RCC 7860 (cell line): ENCODE measurements around the gene VILL.
A peak's percentile ranks its signal among the peaks of the same experiment; 100 is the strongest.
"Not testable (repeated sequence)": the region's sequence is repeated elsewhere in the genome, so short reads cannot be mapped to it uniquely, and the experiment has no call there.

ENCODE experiments used
- DNase-seq: peaks from one replicate; pipeline ENCODE4 v3.0.0-alpha.2; 2015; ENCODE audit warnings: low spot score
- FAIRE-seq: peaks from 2 replicates; lab custom pipeline; 2012; peaks lifted over from hg19 to GRCh38; lab: Jason Lieb, UNC

Gene VILL

DNA sequence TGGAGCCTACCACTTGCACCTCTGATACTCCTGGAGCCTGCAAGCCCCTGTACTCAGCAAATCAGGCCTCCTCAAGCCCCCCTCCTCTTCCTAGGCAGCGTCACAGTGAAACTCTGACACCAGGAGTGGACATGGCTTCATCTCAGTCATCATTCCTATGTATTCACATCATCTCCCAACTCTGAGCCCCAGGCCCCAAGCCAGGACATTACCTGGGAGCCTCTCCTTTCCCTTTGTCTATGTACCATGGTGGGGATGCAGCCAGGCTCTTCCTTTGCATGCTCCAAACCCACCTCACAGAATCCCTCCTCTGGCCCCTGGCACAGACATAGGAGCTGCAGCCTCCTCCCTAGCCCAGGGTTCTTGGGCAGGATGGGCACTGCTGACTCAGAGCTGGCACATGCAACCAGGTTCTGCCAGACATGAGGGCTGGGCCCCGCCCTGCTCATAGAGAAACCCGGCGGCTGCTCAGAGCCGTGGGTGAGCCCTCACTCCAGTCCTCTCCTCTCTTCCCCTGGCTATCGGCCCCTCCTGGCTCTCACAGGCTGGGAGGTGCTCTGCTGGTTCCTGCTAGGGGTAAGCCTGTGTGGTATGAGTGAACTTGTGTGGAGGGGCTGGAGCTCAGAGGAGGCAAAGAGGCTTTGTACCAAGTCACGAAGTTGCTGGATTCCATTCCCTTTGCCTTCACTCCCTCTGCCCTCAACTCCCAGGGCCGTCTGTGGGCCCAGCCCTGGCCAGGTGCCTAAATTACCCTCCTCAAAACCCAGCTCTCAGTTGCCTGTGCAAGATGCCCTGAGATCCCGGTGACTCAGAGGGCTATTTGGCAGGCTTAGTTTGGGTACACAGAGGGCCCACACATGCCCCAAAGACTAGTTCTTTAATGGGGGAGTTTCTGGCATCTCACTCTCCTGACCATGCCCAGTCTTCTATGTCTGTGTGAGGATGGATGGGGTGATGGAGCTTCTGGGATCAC lies 40.7 kb downstream of the VILL start:
- FAIRE-seq (no peak), DNase-seq (peak; percentile 48)

GRCh38 chr3:38032328-38032865 lies 41.8 kb downstream of the VILL start:
- no peak for DNase-seq
- no peak for FAIRE-seq

DNA sequence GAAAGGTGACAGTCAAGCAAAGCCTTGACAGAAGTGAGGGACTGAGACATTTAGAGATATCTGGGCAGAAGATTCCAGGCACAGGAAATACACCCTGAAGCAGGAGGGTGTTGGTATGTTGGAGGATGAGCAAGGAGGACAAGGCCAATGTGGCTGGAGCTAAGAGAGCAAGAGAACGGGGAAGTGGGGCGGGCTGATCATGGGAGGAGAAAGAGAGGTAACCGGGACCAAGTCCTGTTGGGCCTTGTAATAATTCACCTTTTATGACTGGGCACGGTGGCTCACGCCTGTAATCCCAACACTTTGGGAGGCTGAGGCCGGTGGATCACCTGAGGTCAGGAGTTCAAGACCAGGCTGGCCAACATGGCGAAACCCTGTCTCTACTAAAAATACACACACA lies 43.0 kb downstream of the VILL start:
- DNase-seq, FAIRE-seq: not testable (repeated sequence)

DNA sequence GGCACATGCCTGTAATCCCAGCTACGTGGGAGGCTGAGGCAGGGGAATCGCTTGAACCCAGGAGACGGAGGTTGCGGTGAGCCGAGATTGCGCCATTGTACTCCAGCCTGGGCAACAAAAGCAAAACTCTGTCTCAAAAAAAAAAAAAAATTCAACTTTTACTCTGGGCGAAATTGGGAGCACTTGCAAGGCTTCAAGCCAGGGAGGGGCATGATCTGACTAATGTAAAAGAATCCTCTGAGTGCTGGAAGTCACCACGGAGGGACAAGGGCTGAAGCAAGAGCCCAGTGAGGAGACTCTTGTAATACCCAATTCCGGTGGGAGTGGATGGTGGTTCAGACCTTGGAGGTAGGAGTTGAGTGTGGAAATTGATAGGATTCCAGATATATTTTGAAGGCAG lies 43.7 kb downstream of the VILL start:
- FAIRE-seq, DNase-seq: not testable (repeated sequence)

- DNase-seq (no peak), FAIRE-seq (no peak)
Measured at GRCh38 chr3:38036286-38036685, 45.7 kb downstream of the VILL start.

- no peak for FAIRE-seq
- DNase-seq, result no peak
Measured at GRCh38 chr3:38036906-38037305, 46.3 kb downstream of the VILL start.

GRCh38 chr3:38038447-38038911 lies 47.9 kb downstream of the VILL start:
- DNase-seq, result no peak
- FAIRE-seq, result no peak

DNA sequence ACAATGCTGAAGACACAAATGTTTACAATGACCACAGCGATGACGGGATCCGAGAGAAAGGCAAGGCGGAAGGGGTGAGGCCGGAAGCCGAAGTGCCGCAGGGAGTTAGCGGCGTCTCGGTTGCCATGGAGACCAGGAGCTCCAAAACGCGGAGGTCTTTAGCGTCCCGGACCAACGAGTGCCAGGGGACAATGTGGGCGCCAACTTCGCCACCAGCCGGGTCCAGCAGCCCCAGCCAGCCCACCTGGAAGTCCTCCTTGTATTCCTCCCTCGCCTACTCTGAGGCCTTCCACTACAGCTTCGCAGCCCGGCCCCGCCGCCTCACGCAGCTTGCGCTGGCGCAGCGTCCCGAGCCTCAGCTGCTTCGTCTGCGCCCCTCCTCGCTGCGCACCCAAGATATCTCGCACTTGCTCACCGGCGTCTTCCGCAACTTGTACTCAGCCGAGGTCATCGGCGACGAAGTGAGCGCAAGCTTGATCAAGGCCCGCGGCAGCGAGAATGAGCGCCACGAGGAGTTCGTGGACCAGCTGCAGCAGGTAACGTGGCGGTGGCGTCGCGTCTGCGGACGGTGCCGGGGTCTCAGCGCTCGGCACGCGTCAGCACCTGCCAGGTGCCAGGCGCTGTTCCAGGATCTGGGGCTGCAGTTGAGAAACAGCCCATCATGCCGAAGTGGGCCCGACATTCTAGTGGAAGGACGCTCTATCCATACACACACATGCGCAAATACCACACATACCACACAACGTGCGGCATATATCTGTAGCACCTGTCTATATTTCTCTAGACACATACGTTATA lies 48.7 kb downstream of the VILL start, which contains the start of gene DLEC1:
Gene DLEC1 (plus strand): TSS at position 108 of the 798 bp plus-strand sequence. CDS start 18 bp downstream, at position 126.
- FAIRE-seq (no peak), DNase-seq (no peak)

GRCh38 chr3:38039899-38040261 lies 49.3 kb downstream of the VILL start:
- FAIRE-seq, result no peak
- no peak for DNase-seq

GRCh38 chr3:38040401-38040800 lies 49.8 kb downstream of the VILL start:
- no peak for FAIRE-seq
- no peak for DNase-seq

GRCh38 chr3:38043486-38043885 lies 52.9 kb downstream of the VILL start:
- DNase-seq (no peak), FAIRE-seq (no peak)

DNA sequence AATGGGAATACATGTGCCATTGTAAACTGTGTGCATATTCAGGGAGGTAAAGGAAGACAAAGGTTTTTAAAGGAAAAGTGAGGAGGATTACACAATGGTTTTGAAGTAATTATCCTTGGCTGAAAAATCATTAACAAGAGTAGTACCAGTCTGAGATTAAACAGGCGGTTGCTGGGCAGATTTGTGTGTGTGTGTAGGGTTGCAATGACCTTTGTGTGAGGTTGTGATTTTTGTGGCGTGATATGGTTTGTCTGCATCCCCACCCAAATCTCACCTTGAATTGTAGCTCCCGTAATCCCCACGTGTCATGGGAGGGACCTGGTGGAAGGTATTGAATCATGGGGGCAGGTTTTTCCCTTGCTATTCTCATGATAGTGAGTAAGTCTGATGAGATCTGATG lies 55.4 kb downstream of the VILL start:
- DNase-seq, result no peak
- no peak for FAIRE-seq

- DNase-seq, result no peak
- FAIRE-seq, result no peak
Measured at GRCh38 chr3:38046821-38047220, 56.2 kb downstream of the VILL start.

DNA sequence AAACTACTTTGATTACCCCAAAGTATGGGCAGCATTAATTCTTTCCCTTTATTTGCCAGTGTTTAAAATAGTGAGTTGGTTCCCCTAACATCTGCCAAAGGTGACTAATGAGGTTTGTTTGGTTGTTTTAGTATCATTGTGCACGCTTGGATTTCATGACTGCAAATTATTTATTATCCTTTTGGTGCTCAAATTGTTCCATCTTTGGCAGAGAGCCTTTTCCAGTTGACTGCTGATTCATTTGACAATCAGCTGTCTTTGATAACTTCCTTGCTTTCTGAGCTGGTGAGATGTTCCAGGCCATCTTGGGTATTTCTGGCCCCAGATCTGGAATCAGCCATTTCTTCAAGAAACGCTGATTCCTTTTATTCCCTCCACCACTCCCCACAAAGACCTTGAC lies 57.3 kb downstream of the VILL start:
- DNase-seq (no peak), FAIRE-seq (no peak)

DNA sequence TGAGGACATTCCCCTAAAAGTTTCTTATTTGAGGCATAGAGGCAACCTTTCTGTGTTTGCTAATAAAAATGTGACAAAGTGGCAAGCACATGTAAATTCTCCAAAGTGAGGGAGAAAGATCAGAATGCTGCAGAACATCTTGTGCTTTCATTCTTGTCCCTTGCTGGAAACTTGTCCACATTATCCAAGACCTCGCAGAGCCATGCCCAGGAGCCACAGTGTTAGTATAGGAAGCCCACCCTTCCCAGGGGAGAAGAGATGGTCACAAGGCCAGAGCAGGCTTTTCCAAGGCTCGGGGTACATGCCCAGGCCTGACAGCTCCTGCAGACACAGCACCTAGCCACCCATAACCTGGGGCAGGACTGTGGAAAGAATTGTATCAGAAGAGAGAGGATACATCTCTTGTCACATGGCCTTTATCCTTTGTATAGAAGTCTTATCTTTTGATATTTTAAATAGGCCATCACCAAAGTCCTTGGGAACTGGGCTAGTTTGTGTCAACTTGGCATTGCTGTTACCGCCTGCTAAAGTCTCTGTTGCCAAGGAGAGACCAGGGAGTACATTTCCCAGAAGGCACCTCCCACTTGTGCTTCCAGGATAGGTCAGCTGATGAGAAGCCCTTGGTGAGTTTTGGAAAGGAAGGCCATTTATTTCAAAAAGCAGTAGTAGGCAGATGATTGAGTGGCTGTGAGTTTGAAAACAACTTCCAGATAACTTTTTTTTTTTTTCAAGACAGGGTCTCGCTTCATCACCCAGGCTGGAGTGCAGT lies 59.0 kb downstream of the VILL start:
- DNase-seq, result no peak
- no peak for FAIRE-seq

DNA sequence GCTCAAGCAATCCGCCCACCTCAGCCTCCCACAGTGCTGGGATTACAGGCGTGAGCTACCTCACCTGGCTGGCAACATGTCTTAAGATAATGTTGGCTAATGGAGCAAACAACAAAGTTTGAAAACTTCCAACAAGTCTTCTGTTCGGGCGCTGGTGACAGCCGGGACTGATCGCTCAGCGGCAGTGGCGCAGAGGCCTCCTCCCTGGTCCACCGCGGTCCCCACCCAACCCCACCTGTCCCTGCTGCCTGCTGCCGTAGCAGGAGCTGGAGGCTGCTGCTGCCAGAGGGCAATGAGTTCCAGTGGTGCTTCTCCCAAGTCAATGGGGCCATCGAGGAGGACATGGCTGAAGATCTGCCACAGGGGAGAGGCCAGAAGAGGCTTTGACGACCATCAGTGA lies 60.5 kb downstream of the VILL start:
- DNase-seq (no peak), FAIRE-seq (no peak)

DNA sequence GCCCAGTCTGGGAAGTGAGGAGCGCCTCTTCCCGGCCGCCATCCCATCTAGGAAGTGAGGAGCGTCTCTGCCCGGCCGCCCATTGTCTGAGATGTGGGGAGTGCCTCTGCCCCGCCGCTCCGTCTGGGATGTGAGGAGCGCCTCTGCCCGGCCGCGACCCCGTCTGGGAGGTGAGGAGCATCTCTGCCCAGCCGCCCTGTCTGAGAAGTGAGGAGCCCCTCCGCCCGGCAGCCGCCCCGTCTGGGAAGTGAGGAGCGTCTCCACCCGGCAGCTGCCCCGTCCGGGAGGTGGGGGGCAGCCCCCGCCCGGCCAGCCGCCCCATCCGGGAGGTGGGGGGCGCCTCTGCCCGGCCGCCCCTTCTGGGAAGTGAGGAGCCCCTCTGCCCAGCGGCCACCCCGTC lies 62.7 kb downstream of the VILL start:
- not testable (repeated sequence) for DNase-seq, FAIRE-seq

- DNase-seq, FAIRE-seq: not testable (repeated sequence)
Measured at GRCh38 chr3:38053813-38054498, 63.4 kb downstream of the VILL start.

GRCh38 chr3:38054499-38055001 lies 64.0 kb downstream of the VILL start:
- DNase-seq, result no peak
- FAIRE-seq, result no peak
